GM21526 (cell line): Measurements from ENCODE around the gene C12orf43.

Source experiments
- ATAC-seq: cut with Tn5 transposase; IDR thresholded peaks from one replicate; pipeline ENCODE4 v1.9.1; 2021; ENCODE audit warnings: moderate library complexity; ENCODE audit not compliant: unreplicated experiment, low FRiP score

Gene C12orf43

GRCh38 chr12:121001060-121001459 is 15.2 kb downstream of the C12orf43 start:
- ATAC-seq = no peak

- ATAC-seq = no peak
These were observed 15.8 kb downstream of the C12orf43 start for GRCh38 chr12:121000530-121000929.

- no peak for ATAC-seq
These were observed 16.8 kb downstream of the C12orf43 start for GRCh38 chr12:120999191-121000120.

GRCh38 chr12:120998435-120998834 is 17.9 kb downstream of the C12orf43 start:
- ATAC-seq = no peak

GRCh38 chr12:120997448-120997847 is 18.8 kb downstream of the C12orf43 start:
- ATAC-seq = no peak

- no peak for ATAC-seq
These were observed 20.0 kb downstream of the C12orf43 start for GRCh38 chr12:120996133-120996746.

- no peak for ATAC-seq
These were observed 21.5 kb downstream of the C12orf43 start for GRCh38 chr12:120994589-120995337.

- ATAC-seq = no peak
These were observed 22.2 kb downstream of the C12orf43 start for GRCh38 chr12:120994059-120994458.

- no peak for ATAC-seq
These were observed 22.8 kb downstream of the C12orf43 start for GRCh38 chr12:120993496-120993895.

GRCh38 chr12:120992989-120993388 is 23.3 kb downstream of the C12orf43 start:
- no peak for ATAC-seq

GRCh38 chr12:120991965-120992364 is 24.3 kb downstream of the C12orf43 start:
- no peak for ATAC-seq

- no peak for ATAC-seq
These were observed 25.7 kb downstream of the C12orf43 start for GRCh38 chr12:120990487-120991055.

GRCh38 chr12:120989687-120990086 is 26.6 kb downstream of the C12orf43 start:
- ATAC-seq = no peak

GRCh38 chr12:120988658-120989057 is 27.6 kb downstream of the C12orf43 start:
- no peak for ATAC-seq

GRCh38 chr12:120988234-120988633 is 28.1 kb downstream of the C12orf43 start:
- ATAC-seq = no peak

- ATAC-seq = no peak
These were observed 31.9 kb downstream of the C12orf43 start for GRCh38 chr12:120984351-120984898.

GRCh38 chr12:120983759-120984158 is 32.5 kb downstream of the C12orf43 start:
- no peak for ATAC-seq

GRCh38 chr12:120982659-120983058 is 33.6 kb downstream of the C12orf43 start:
- no peak for ATAC-seq

- ATAC-seq = no peak
These were observed 34.8 kb downstream of the C12orf43 start for GRCh38 chr12:120981407-120981941.

GRCh38 chr12:120980800-120981368 is 35.4 kb downstream of the C12orf43 start:
- no peak for ATAC-seq
